DOHH2 (cell line): ENCODE data around the gene WFS1.

Experiments used
- EZH2phosphoT487 ChIP-seq: fragments of 200-600 bp; sonication (generic); IDR thresholded peaks from 2 replicates; pipeline ENCODE4 v1.6.1; 2017; ENCODE audit warnings: borderline replicate concordance, mild to moderate bottlenecking, antibody characterized with exemption, low read length, moderate library complexity, mixed read lengths
- TF ChIP-seq, protein P1 (sequence below): fragments of 200-600 bp; sonication (generic); IDR thresholded peaks from one replicate; pipeline ENCODE4 v1.5.1; 2014; ENCODE audit warnings: antibody characterized with exemption, mild to moderate bottlenecking, low read depth, low read length; ENCODE audit not compliant: poor library complexity, severe bottlenecking

- TF ChIP-seq, protein P1, sequence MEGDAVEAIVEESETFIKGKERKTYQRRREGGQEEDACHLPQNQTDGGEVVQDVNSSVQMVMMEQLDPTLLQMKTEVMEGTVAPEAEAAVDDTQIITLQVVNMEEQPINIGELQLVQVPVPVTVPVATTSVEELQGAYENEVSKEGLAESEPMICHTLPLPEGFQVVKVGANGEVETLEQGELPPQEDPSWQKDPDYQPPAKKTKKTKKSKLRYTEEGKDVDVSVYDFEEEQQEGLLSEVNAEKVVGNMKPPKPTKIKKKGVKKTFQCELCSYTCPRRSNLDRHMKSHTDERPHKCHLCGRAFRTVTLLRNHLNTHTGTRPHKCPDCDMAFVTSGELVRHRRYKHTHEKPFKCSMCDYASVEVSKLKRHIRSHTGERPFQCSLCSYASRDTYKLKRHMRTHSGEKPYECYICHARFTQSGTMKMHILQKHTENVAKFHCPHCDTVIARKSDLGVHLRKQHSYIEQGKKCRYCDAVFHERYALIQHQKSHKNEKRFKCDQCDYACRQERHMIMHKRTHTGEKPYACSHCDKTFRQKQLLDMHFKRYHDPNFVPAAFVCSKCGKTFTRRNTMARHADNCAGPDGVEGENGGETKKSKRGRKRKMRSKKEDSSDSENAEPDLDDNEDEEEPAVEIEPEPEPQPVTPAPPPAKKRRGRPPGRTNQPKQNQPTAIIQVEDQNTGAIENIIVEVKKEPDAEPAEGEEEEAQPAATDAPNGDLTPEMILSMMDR, result no peak
- no peak for TF ChIP-seq EZH2phosphoT487
These were observed 32.2 kb downstream of the WFS1 start for GRCh38 chr4:6301732-6302442.
